Left renal cortex interstitium (tissue), 4 donors: ENCODE data around the gene TBL1XR1. TPM values are rescaled to one million over a fixed set of nuclear protein-coding genes. Genes with fewer than 3 reads are reported as not detected.
A peak's percentile ranks its signal among the peaks of the same experiment; 100 is the strongest.

Experiments used
- DNase-seq, 4 donors: peaks; one replicate each; pipeline ENCODE4 v3.0.0-alpha.2; 2013; ENCODE audit warnings: low read depth in 4 of 4, low spot score in 2 of 4, missing footprints in 1 of 4
- polyA plus RNA-seq, 4 donors: library from polyadenylated mRNA; unstranded; fragments of 120-200 nt; gene quantifications; one replicate each; pipeline ENCODE4 v1.2.1, GENCODE V29; 2013; ENCODE audit not compliant: insufficient read length in 4 of 4

The TBL1XR1 gene
- polyA plus RNA-seq, 4 donors = 128 to 171 (median 139) TPM

- no peak for DNase-seq
These were observed 125.7 kb downstream of the TBL1XR1 start for GRCh38 chr3:177071496-177072156.

- DNase-seq = no peak
These were observed 127.6 kb downstream of the TBL1XR1 start for GRCh38 chr3:177069514-177070329.

- no peak for DNase-seq
These were observed 128.3 kb downstream of the TBL1XR1 start for GRCh38 chr3:177068967-177069366.

- DNase-seq = no peak
These were observed 131.2 kb downstream of the TBL1XR1 start for GRCh38 chr3:177066068-177066467.

GRCh38 chr3:177065285-177066033, 131.8 kb downstream of the TBL1XR1 start:
- DNase-seq = no peak

GRCh38 chr3:177062052-177062732, 135.1 kb downstream of the TBL1XR1 start:
- no peak for DNase-seq

GRCh38 chr3:177061369-177061768, 135.9 kb downstream of the TBL1XR1 start:
- DNase-seq = no peak

GRCh38 chr3:177060492-177060891, 136.8 kb downstream of the TBL1XR1 start:
- no peak for DNase-seq

GRCh38 chr3:177058648-177059047, 138.6 kb downstream of the TBL1XR1 start:
- no peak for DNase-seq

- DNase-seq = no peak
These were observed 139.5 kb downstream of the TBL1XR1 start for GRCh38 chr3:177057768-177058167.

GRCh38 chr3:177056927-177057326, 140.4 kb downstream of the TBL1XR1 start:
- no peak for DNase-seq

- no peak for DNase-seq
These were observed 141.4 kb downstream of the TBL1XR1 start for GRCh38 chr3:177055605-177056571.

GRCh38 chr3:177053107-177053506, 144.2 kb downstream of the TBL1XR1 start:
- no peak for DNase-seq

- DNase-seq = no peak
These were observed 145.9 kb downstream of the TBL1XR1 start for GRCh38 chr3:177051411-177051810.

GRCh38 chr3:177050501-177051237, 146.6 kb downstream of the TBL1XR1 start:
- DNase-seq = peak in 1 of 4 donors; percentile 41

- DNase-seq = no peak
These were observed 151.5 kb downstream of the TBL1XR1 start for GRCh38 chr3:177045767-177046166.

GRCh38 chr3:177045222-177045621, 152.1 kb downstream of the TBL1XR1 start:
- no peak for DNase-seq

- DNase-seq = no peak
These were observed 155.3 kb downstream of the TBL1XR1 start for GRCh38 chr3:177041730-177042551.
